Transverse colon (tissue), 4 donors: ENCODE results near the gene CAT.

Experiments
- EP300 ChIP-seq: sonication (generic); formaldehyde crosslinking; IDR thresholded peaks from one replicate; pipeline ENCODE4 v1.6.1; 2017; ENCODE audit warnings: antibody characterized with exemption, low read depth
- POLR2A ChIP-seq: fragments of 450-650 bp; IDR thresholded peaks from one replicate; pipeline ENCODE4 v1.6.1; 2016; ENCODE audit warnings: antibody characterized with exemption, mild to moderate bottlenecking, moderate library complexity
- POLR2AphosphoS5 ChIP-seq, 3 donors: sonication (generic); formaldehyde crosslinking; IDR thresholded peaks; one replicate each; pipeline ENCODE4 v1.6.1; 2016; ENCODE audit warnings: antibody characterized with exemption in 3 of 3
- TF ChIP-seq, protein P1 (sequence below), 5 experiments: fragments of 200-600 bp in 3 of 5; fragments of 450-650 bp in 2 of 5; sonication (generic) in 3 of 5; IDR thresholded peaks; 1 replicate in 2 of 5; 2 replicates in 3 of 5; pipeline ENCODE4 v1.5.1; 2016 to 2017; ENCODE audit warnings: antibody characterized with exemption in 5 of 5, inconsistent platforms in 3 of 5, mild to moderate bottlenecking in 2 of 5, moderate library complexity in 1 of 5

GRCh38 chr11:34499719-34500500, 61.2 kb downstream of the CAT start:
- TF ChIP-seq, protein P1, sequence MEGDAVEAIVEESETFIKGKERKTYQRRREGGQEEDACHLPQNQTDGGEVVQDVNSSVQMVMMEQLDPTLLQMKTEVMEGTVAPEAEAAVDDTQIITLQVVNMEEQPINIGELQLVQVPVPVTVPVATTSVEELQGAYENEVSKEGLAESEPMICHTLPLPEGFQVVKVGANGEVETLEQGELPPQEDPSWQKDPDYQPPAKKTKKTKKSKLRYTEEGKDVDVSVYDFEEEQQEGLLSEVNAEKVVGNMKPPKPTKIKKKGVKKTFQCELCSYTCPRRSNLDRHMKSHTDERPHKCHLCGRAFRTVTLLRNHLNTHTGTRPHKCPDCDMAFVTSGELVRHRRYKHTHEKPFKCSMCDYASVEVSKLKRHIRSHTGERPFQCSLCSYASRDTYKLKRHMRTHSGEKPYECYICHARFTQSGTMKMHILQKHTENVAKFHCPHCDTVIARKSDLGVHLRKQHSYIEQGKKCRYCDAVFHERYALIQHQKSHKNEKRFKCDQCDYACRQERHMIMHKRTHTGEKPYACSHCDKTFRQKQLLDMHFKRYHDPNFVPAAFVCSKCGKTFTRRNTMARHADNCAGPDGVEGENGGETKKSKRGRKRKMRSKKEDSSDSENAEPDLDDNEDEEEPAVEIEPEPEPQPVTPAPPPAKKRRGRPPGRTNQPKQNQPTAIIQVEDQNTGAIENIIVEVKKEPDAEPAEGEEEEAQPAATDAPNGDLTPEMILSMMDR (IDR thresholded peaks at IDR 0.05) = no peak
- TF ChIP-seq POLR2A (no peak), EP300 (no peak), POLR2AphosphoS5 (IDR thresholded peaks at IDR 0.05) (no peak)
